CD14-positive monocyte (primary cell): Measurements from ENCODE around the gene TTLL10. TPM values are rescaled to one million over a fixed set of nuclear protein-coding genes. Genes with fewer than 3 reads are reported as not detected.

ENCODE experiments used
- DNase-seq, 3 donors: peaks; one replicate each; pipeline ENCODE4 v3.0.0-alpha.2; 2011 to 2022
- H2AFZ ChIP-seq: 2 replicates; pipeline ENCODE4 v1.6.0; 2012; ENCODE audit warnings: mild to moderate bottlenecking, low read depth, low read length, inconsistent platforms; ENCODE audit not compliant: insufficient read depth, poor library complexity, severe bottlenecking
- H3K27ac ChIP-seq, 2 donors: 1 replicate in 1 of 2; 2 replicates in 1 of 2; pipeline ENCODE4 v1.5.1; 2012 to 2013; ENCODE audit warnings: low read length in 2 of 2, control low read depth in 1 of 2, inconsistent platforms in 1 of 2, low read depth in 1 of 2, mild to moderate bottlenecking in 1 of 2
- H3K27me3 ChIP-seq, 2 donors: one replicate each; pipeline versions ENCODE4 v1.6.0 to v1.6.1; 2011 to 2013; ENCODE audit warnings: low read length in 2 of 2; ENCODE audit not compliant: control insufficient read depth in 2 of 2, insufficient read depth in 2 of 2
- H3K36me3 ChIP-seq, 2 donors: replicated peaks in 1 of 2; 1 replicate in 1 of 2; 2 replicates in 1 of 2; pipeline versions ENCODE4 v1.5.1 to v1.6.1; 2012 to 2013; ENCODE audit warnings: low read length in 2 of 2, control low read depth in 1 of 2, inconsistent platforms in 1 of 2, mild to moderate bottlenecking in 1 of 2; ENCODE audit not compliant: insufficient read depth in 2 of 2, control insufficient read depth in 1 of 2
- H3K4me1 ChIP-seq, 2 donors: 1 replicate in 1 of 2; 2 replicates in 1 of 2; pipeline versions ENCODE4 v1.5.1 to v1.6.1; 2012 to 2013; ENCODE audit warnings: low read length in 2 of 2, control low read depth in 1 of 2, inconsistent platforms in 1 of 2, mild to moderate bottlenecking in 1 of 2, moderate library complexity in 1 of 2; ENCODE audit not compliant: insufficient read depth in 2 of 2, control insufficient read depth in 1 of 2
- H3K4me2 ChIP-seq: replicated peaks from 2 replicates; pipeline ENCODE3; 2012; ENCODE audit warnings: low read length, moderate library complexity, mild to moderate bottlenecking; ENCODE audit not compliant: poor library complexity, severe bottlenecking; ENCODE audit errors: extremely low read depth
- H3K4me3 ChIP-seq, 3 experiments: fragments of 200-600 bp in 1 of 3; sonication (generic) in 1 of 3; replicated peaks in 1 of 3; 1 replicate in 2 of 3; 2 replicates in 1 of 3; pipeline ENCODE4 v1.5.1; 2011 to 2013; ENCODE audit warnings: low read length in 3 of 3, mild to moderate bottlenecking in 3 of 3, control low read depth in 2 of 3, low read depth in 2 of 3, inconsistent platforms in 1 of 3, moderate library complexity in 1 of 3
- H3K79me2 ChIP-seq: 2 replicates; pipeline ENCODE4 v1.6.0; 2012; ENCODE audit warnings: mild to moderate bottlenecking, control low read depth, inconsistent platforms, low read length, moderate library complexity; ENCODE audit not compliant: insufficient read depth
- H3K9ac ChIP-seq: 2 replicates; pipeline ENCODE4 v1.6.0; 2017; ENCODE audit warnings: low read length, mild to moderate bottlenecking; ENCODE audit not compliant: insufficient read depth, poor library complexity, severe bottlenecking
- H3K9me3 ChIP-seq, 2 donors: replicated peaks in 1 of 2; 1 replicate in 1 of 2; 2 replicates in 1 of 2; pipeline versions ENCODE4 v1.5.1 to v1.6.1; 2012 to 2013; ENCODE audit warnings: low read length in 2 of 2, control low read depth in 1 of 2; ENCODE audit not compliant: control insufficient read depth in 1 of 2, insufficient read depth in 1 of 2
- H4K20me1 ChIP-seq: 2 replicates; pipeline ENCODE4 v1.6.0; 2012; ENCODE audit warnings: mild to moderate bottlenecking, low read length, control low read depth, moderate library complexity; ENCODE audit not compliant: insufficient read depth
- H3K27ac Mint-ChIP-seq, 7 donors: one replicate each; pipeline ENCODE4 v1.8.0; 2020; ENCODE audit warnings: mild to moderate bottlenecking in 7 of 7, mixed read lengths in 7 of 7, moderate library complexity in 6 of 7, inconsistent platforms in 2 of 7
- H3K27me3 Mint-ChIP-seq, 3 donors: one replicate each; pipeline ENCODE4 v1.8.0; 2021 to 2022; ENCODE audit warnings: low read depth in 3 of 3, mild to moderate bottlenecking in 3 of 3, mixed read lengths in 3 of 3, moderate library complexity in 3 of 3, inconsistent platforms in 1 of 3
- H3K36me3 Mint-ChIP-seq, 2 donors: one replicate each; pipeline ENCODE4 v1.8.0; 2020; ENCODE audit warnings: mixed read lengths in 2 of 2, inconsistent platforms in 1 of 2, mild to moderate bottlenecking in 1 of 2
- H3K4me1 Mint-ChIP-seq: one replicate; pipeline ENCODE4 v1.8.0; 2020; ENCODE audit warnings: mild to moderate bottlenecking, mixed read lengths
- H3K4me3 Mint-ChIP-seq, 2 donors: one replicate each; pipeline ENCODE4 v1.8.0; 2020; ENCODE audit warnings: mild to moderate bottlenecking in 2 of 2, mixed read lengths in 2 of 2, moderate library complexity in 1 of 2
- H3K9me3 Mint-ChIP-seq, 7 donors: one replicate each; pipeline ENCODE4 v1.8.0; 2020 to 2022; ENCODE audit warnings: mixed read lengths in 7 of 7, mild to moderate bottlenecking in 6 of 7, moderate library complexity in 6 of 7, inconsistent platforms in 2 of 7
- WGBS: methylation state at CpG from one replicate; pipeline ENCODE4 v1.1.5; 2013; ENCODE audit warnings: missing lambda C conversion rate; ENCODE audit not compliant: insufficient coverage; 5-methylcytosine and 5-hydroxymethylcytosine counted together
- intact Hi-C, 2 donors: fragments of 100-400 bp; cut with micrococcal nuclease; formaldehyde crosslinking; loops; one replicate each; pipeline versions ENCODE4 v1.15.0 to v1.15.1; 2023
- polyA plus RNA-seq, 3 donors: library from polyadenylated mRNA; depleted of rRNA in 1 of 3; unstranded in 2 of 3; stranded (reverse) in 1 of 3; fragments of 300-500 nt in 2 of 3; fragments of >200 nt in 1 of 3; fragmentation: Illumina TruSeq in 2 of 3; gene quantifications; 1 replicate in 2 of 3; 2 replicates in 1 of 3; pipeline ENCODE4 v1.2.3, GENCODE V29; 2012 to 2021
- TF ChIP-seq, protein P1 (sequence below): fragments of 200-600 bp; IDR thresholded peaks from one replicate; pipeline ENCODE4 v1.8.0; 2022; ENCODE audit warnings: antibody characterized with exemption, mild to moderate bottlenecking

Gene TTLL10
- polyA plus RNA-seq, 3 donors: 0.06 TPM; not detected in 2

GRCh38 chr1:1245178-1245816, 71.6 kb downstream of the TTLL10 start:
- Histone ChIP-seq H3K27ac (no peak overlapping the region), H3K4me1 (no peaks in the 10 kb centered on the region), H3K4me3 (no peak overlapping the region), H3K9ac (no peak overlapping the region), H3K79me2 (no peaks in the 10 kb centered on the region), H2AFZ (no peak overlapping the region), H3K36me3 (no peaks in the 10 kb centered on the region), H4K20me1 (peaks cover 7% of the 10 kb centered on the region), H3K9me3 (no peaks in the 10 kb centered on the region), H3K4me2 (no peak overlapping the region), H3K27me3 (peaks cover 0 to 23% of the 10 kb centered on the region in 2 donors)
- no peaks in the 10 kb centered on the region for H3K36me3 Mint-ChIP-seq
- H3K27ac Mint-ChIP-seq: no peak overlapping the region
- no peak for DNase-seq
- H3K4me1 Mint-ChIP-seq: no peaks in the 10 kb centered on the region
- H3K27me3 Mint-ChIP-seq: peaks cover 16 to 34% (median 17%) of the 10 kb centered on the region in 3 donors
- TF ChIP-seq, protein P1, sequence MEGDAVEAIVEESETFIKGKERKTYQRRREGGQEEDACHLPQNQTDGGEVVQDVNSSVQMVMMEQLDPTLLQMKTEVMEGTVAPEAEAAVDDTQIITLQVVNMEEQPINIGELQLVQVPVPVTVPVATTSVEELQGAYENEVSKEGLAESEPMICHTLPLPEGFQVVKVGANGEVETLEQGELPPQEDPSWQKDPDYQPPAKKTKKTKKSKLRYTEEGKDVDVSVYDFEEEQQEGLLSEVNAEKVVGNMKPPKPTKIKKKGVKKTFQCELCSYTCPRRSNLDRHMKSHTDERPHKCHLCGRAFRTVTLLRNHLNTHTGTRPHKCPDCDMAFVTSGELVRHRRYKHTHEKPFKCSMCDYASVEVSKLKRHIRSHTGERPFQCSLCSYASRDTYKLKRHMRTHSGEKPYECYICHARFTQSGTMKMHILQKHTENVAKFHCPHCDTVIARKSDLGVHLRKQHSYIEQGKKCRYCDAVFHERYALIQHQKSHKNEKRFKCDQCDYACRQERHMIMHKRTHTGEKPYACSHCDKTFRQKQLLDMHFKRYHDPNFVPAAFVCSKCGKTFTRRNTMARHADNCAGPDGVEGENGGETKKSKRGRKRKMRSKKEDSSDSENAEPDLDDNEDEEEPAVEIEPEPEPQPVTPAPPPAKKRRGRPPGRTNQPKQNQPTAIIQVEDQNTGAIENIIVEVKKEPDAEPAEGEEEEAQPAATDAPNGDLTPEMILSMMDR: no peak
- H3K9me3 Mint-ChIP-seq: peaks cover 0 to 2% (median 0%) of the 10 kb centered on the region in 7 donors
- intact Hi-C loops: no loop called here
- WGBS: 82% methylated on average over 22 of the region's 23 CpGs
- H3K4me3 Mint-ChIP-seq: no peak overlapping the region

DNA sequence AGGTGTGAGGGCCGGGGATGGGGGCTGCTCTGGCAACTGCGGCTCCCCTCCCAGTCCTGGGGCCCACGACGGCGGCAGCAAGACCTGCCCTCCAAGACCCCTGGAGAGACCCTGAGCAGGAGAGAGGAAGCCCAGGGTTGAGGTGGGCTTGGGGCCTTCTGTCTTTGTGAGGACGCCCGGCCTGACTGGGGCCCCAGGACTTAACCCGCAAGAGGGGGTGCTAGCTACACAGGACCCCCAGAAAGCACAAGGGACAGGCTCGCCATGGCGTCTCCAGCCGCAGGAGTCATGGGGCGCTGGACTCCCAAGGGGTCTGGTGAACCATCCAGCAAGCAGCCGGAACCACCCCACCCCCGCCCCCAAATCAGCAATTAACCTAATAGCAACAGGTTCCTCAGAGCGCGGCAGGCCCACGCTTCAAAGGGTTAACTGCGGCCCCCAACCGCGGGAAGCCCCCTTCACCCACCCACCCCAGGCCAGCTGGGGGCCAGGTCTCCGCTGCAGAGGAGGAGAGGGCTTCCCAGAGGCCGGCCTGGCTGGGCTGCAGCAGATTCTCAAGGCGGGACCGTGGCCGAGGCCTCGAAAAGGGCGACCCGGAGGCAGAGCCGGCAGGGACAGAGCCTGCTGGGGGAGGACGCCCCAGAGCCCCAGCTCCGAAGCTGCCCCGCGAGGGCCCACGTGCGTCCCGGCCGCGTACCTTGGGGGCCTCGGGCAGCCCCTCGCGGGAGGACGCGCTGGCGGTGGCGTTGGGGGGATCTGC, 72.3 kb downstream of the TTLL10 start:
- TF ChIP-seq, protein P1: no peak
- no peak overlapping the region for H3K4me2 ChIP-seq
- H3K79me2 ChIP-seq: no peaks in the 10 kb centered on the region
- H3K4me3 ChIP-seq: no peak overlapping the region
- no peaks in the 10 kb centered on the region for H3K9me3 ChIP-seq
- H3K27me3 ChIP-seq: peaks cover 0 to 23% of the 10 kb centered on the region in 2 donors
- Mint-ChIP-seq H3K36me3 (no peaks in the 10 kb centered on the region), H3K4me1 (no peaks in the 10 kb centered on the region), H3K27ac (no peak overlapping the region), H3K27me3 (peaks cover 16 to 32% (median 17%) of the 10 kb centered on the region in 3 donors), H3K4me3 (peak overlapping the region in 1 of 2 donors; percentile 69), H3K9me3 (no peaks in the 10 kb centered on the region)
- H3K9ac ChIP-seq: no peak overlapping the region
- no peak overlapping the region for H3K27ac ChIP-seq
- intact Hi-C loops: no loop called here
- H4K20me1 ChIP-seq: peaks cover 13% of the 10 kb centered on the region
- DNase-seq: no peak
- H3K36me3 ChIP-seq: no peaks in the 10 kb centered on the region
- no peak overlapping the region for H2AFZ ChIP-seq
- no peaks in the 10 kb centered on the region for H3K4me1 ChIP-seq
- 28% methylated on average over 33 of the region's 45 CpGs for WGBS
